ENCODE data around the gene SFT2D2. TPM values are rescaled to one million over a fixed set of nuclear protein-coding genes. Genes with fewer than 3 reads are reported as not detected.

Gene SFT2D2
- total RNA-seq, 2 donors from 2014 or later, result 32.5 to 34.3 TPM

DNA sequence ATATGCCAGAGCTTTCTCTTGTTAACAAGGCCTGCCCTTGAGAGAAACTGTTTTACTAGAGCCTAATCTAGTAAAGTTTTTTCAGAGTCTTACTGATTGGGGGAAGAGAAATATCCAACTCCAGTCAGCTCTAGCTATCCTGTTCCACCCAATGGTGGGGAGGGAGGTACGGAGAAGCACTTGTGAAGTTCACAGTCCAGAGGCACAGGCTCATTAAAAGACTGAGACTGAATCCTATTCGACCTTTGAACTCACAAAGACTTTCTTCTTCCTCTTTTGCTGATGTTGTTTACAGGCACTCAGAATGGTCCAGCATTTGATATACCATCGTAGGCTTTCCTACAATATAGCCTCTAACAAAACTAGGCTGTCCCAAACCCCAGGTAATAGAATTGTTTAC lies 15.5 kb upstream of the SFT2D2 start:
- Mint-ChIP-seq H3K27me3 (ENCODE audit: insufficient read depth) (peaks cover 1% of the 10 kb centered on the region), H3K4me1 (no peaks in the 10 kb centered on the region), H3K4me3 (no peak overlapping the region), H3K36me3 (ENCODE audit: low read depth) (peaks cover 14% of the 10 kb centered on the region), H3K9me3 (peaks cover 60% of the 10 kb centered on the region), H3K27ac (no peak overlapping the region)
- Histone ChIP-seq H3K9me3 (ENCODE audit: control insufficient read depth, low read length) (peaks cover 46% of the 10 kb centered on the region), H3K27me3 (ENCODE audit: control insufficient read depth, insufficient read depth, low read length, poor library complexity, severe bottlenecking) (no peaks in the 10 kb centered on the region), H3K9ac (ENCODE audit: extremely low read depth, low read length, poor library complexity, severe bottlenecking) (no peak overlapping the region), H3K4me1 (ENCODE audit: control insufficient read depth, insufficient read depth, low read length) (no peaks in the 10 kb centered on the region), H3K27ac (ENCODE audit: low read depth, low read length) (no peak overlapping the region), H3K4me3 (ENCODE audit: low read length) (no peak overlapping the region), H3K36me3 (ENCODE audit: control insufficient read depth, insufficient read depth, low read length) (no peaks in the 10 kb centered on the region)
- TF ChIP-seq, protein P1, sequence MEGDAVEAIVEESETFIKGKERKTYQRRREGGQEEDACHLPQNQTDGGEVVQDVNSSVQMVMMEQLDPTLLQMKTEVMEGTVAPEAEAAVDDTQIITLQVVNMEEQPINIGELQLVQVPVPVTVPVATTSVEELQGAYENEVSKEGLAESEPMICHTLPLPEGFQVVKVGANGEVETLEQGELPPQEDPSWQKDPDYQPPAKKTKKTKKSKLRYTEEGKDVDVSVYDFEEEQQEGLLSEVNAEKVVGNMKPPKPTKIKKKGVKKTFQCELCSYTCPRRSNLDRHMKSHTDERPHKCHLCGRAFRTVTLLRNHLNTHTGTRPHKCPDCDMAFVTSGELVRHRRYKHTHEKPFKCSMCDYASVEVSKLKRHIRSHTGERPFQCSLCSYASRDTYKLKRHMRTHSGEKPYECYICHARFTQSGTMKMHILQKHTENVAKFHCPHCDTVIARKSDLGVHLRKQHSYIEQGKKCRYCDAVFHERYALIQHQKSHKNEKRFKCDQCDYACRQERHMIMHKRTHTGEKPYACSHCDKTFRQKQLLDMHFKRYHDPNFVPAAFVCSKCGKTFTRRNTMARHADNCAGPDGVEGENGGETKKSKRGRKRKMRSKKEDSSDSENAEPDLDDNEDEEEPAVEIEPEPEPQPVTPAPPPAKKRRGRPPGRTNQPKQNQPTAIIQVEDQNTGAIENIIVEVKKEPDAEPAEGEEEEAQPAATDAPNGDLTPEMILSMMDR (conservative IDR thresholded peaks at IDR 0.05), result no peak
- no peak for DNase-seq
- 95 to 96% methylated on average over 2 to 3 of the region's 3 CpGs for WGBS, 2 experiments (ENCODE audit: insufficient coverage in 1 of 2, insufficient read length in 1 of 2)

DNA sequence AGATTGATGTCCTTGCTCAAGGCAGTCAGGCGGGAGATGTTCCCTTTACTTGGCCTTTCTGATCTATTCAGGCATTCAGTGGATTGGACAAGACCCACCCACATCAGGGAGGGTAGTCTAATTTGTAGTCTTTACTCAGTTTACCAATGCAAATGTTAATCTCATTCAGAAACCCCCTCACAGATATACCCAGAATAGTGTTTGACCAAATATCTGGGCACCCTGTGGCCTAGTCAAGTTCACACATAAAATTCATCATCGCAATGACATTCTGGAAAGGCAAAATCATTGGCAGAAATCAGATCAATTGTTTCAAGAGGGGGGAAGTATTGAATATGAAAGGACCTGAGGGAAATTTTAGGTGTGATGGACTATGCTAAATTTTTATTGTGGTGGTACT lies 12.5 kb upstream of the SFT2D2 start:
- Histone ChIP-seq H3K4me3 (ENCODE audit: low read length) (no peak overlapping the region), H3K9ac (ENCODE audit: extremely low read depth, low read length, poor library complexity, severe bottlenecking) (no peak overlapping the region), H3K36me3 (ENCODE audit: control insufficient read depth, insufficient read depth, low read length) (no peaks in the 10 kb centered on the region), H3K9me3 (ENCODE audit: control insufficient read depth, low read length) (peaks cover 31% of the 10 kb centered on the region), H3K27ac (ENCODE audit: low read depth, low read length) (no peak overlapping the region), H3K27me3 (ENCODE audit: control insufficient read depth, insufficient read depth, low read length, poor library complexity, severe bottlenecking) (no peaks in the 10 kb centered on the region), H3K4me1 (ENCODE audit: control insufficient read depth, insufficient read depth, low read length) (no peaks in the 10 kb centered on the region)
- DNase-seq, result no peak
- H3K4me3 Mint-ChIP-seq, result no peak overlapping the region
- peaks cover 1% of the 10 kb centered on the region for H3K27me3 Mint-ChIP-seq (ENCODE audit: insufficient read depth)
- H3K27ac Mint-ChIP-seq, result no peak overlapping the region
- 94 to 100% methylated on average over 2 of the region's 2 CpGs for WGBS, 2 experiments (ENCODE audit: insufficient coverage in 1 of 2, insufficient read length in 1 of 2)
- no peaks in the 10 kb centered on the region for H3K4me1 Mint-ChIP-seq
- H3K36me3 Mint-ChIP-seq (ENCODE audit: low read depth), result peaks cover 4% of the 10 kb centered on the region
- TF ChIP-seq, protein P1 (conservative IDR thresholded peaks at IDR 0.05), result no peak
- H3K9me3 Mint-ChIP-seq, result peaks cover 39% of the 10 kb centered on the region

DNA sequence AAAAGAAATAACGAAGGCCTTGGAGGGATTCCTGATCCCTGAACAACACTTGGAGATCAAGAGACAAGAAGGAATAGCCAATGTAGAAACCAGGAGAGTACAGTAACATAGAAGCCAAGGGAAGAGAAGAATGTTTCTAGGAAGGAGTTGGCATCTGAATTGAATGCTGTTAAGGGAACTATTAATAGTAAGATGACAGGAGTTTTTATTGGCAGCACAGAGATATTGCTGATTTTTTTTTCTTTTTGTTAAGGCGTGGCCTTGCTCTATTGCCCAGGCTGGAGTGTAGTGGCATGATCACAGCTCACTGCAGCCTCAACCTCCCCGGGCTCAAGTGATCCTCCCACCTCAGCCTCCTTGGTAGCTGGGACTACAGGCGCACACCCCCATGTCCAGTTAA lies 9.6 kb upstream of the SFT2D2 start:
- Histone ChIP-seq H3K9ac (ENCODE audit: extremely low read depth, low read length, poor library complexity, severe bottlenecking) (no peak overlapping the region), H3K4me3 (ENCODE audit: low read length) (no peak overlapping the region), H3K27me3 (ENCODE audit: control insufficient read depth, insufficient read depth, low read length, poor library complexity, severe bottlenecking) (no peaks in the 10 kb centered on the region), H3K4me1 (ENCODE audit: control insufficient read depth, insufficient read depth, low read length) (no peaks in the 10 kb centered on the region), H3K9me3 (ENCODE audit: control insufficient read depth, low read length) (peaks cover 17% of the 10 kb centered on the region), H3K27ac (ENCODE audit: low read depth, low read length) (no peak overlapping the region), H3K36me3 (ENCODE audit: control insufficient read depth, insufficient read depth, low read length) (no peaks in the 10 kb centered on the region)
- Mint-ChIP-seq H3K4me3 (no peak overlapping the region), H3K27me3 (ENCODE audit: insufficient read depth) (peaks cover 5% of the 10 kb centered on the region), H3K4me1 (peaks cover 2% of the 10 kb centered on the region), H3K9me3 (peaks cover 20% of the 10 kb centered on the region), H3K27ac (no peak overlapping the region), H3K36me3 (ENCODE audit: low read depth) (no peaks in the 10 kb centered on the region)
- DNase-seq, result no peak
- TF ChIP-seq, protein P1 (conservative IDR thresholded peaks at IDR 0.05), result no peak
- WGBS, 2 experiments (ENCODE audit: insufficient coverage in 1 of 2, insufficient read length in 1 of 2), result 95 to 100% methylated on average over 2 to 4 of the region's 4 CpGs
